HG03342 (cell line): Measurements from ENCODE around the gene CACNA1E.
"Not testable (repeated sequence)": the region's sequence is repeated elsewhere in the genome, so short reads cannot be mapped to it uniquely, and the experiment has no call there.

ENCODE experiments used
- ATAC-seq: cut with Tn5 transposase; IDR thresholded peaks from one replicate; pipeline ENCODE4 v1.9.1; 2021; ENCODE audit warnings: mild to moderate bottlenecking, moderate library complexity; ENCODE audit not compliant: unreplicated experiment

CACNA1E gene

GRCh38 chr1:181514298-181515290, 31.3 kb downstream of the CACNA1E start:
- ATAC-seq, result peak; percentile 72

GRCh38 chr1:181516706-181517105, 33.4 kb downstream of the CACNA1E start:
- ATAC-seq, result no peak

DNA sequence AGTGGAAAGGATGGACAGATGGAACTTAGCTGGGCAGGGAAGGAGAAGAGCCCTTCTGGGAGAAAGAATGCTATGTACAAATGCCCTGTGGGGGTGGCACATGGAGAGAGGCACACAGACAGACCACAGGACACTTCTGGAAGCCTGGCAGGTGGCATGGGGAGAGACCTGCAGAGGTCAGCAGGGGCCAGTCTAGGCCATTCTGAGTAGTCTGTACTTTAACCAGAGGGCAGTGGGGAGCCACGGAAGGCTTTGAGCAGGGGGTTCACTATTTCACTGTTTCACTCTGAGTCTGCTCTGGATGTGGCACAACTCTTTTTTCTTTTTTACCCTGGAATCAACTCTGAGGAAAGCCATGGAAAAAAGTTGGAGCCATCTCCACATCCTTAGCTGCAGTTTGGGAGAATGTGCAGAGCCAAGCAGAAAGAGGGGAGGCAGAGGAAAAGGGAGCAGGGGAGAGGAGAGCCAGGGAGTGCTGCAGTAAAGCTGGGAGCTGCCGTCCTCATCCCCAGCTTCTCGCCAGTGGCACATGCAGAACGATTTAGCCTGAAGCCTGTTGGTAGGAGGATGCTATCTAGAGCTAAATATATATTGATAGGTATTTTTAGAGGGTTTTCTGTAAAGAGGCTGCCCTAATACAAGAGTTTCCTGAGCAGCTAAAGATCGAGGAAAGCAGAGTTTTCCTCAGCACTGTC, 34.0 kb downstream of the CACNA1E start:
- no peak for ATAC-seq

GRCh38 chr1:181518152-181518551, 34.8 kb downstream of the CACNA1E start:
- ATAC-seq, result no peak

GRCh38 chr1:181522864-181523263, 39.5 kb downstream of the CACNA1E start:
- no peak for ATAC-seq

GRCh38 chr1:181525104-181525721, 41.9 kb downstream of the CACNA1E start:
- no peak for ATAC-seq

DNA sequence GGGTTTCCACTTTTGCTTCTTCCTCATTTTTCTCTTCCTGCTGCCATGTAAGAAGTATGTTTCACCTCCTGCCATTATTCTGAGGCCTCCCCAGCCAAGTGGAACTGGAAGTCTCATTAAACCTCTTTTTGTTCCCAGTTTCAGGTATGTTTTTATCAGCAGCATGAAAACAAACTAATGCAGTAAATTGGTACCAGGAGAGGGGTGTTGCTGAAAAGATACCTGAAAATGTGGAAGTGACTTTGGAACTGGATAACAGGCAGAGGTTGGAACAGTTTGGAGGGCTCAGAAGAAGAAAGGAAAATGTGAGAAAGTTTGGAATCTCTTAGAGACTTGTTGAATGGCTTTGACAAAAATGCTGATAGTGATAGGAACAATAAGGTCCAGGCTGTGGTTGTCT, 44.9 kb downstream of the CACNA1E start:
- ATAC-seq, result not testable (repeated sequence)

DNA sequence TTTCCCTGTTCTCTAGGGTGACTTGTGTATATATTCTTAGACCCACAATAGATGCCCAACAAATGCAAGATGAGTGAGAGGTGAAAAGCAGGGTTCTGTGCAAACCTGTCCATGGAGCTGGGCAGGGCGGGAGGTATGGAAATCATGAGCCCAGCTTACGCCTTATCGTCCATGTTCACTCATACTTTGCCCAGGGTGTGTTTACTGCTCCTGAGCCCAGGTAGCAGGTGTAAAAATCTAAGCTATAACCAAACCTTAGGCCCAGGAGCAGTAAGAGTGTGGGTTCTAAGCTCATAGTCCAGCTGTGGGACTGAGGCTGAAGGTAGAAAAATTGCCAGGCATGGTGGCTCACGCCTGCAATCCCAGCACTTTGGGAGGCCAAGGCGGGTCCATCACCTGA, 48.1 kb downstream of the CACNA1E start:
- ATAC-seq, result no peak

- ATAC-seq, result no peak
Observed at GRCh38 chr1:181531951-181532600, 48.8 kb downstream of the CACNA1E start.

GRCh38 chr1:181538836-181539235, 55.5 kb downstream of the CACNA1E start:
- no peak for ATAC-seq

DNA sequence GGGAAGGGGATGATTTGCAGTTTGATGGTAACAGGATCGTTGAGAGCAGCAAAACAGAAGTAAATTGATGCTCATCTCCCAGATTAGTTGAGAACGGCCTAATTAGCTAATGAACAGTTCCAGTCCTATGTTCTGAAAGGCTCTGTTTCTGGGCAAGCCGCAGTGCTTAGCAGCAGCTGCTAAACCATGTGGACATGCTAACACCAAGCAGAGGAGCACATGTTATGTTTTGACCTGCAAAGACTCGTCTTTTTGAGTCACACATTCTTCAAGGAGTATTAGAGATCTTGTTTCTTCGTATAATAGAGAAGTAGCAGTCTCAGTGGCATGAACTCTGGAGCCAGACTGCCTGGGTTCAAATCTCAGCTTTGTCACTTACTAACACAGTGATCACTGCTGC, 58.1 kb downstream of the CACNA1E start:
- no peak for ATAC-seq

- ATAC-seq, result no peak
Observed at GRCh38 chr1:181541947-181542346, 58.6 kb downstream of the CACNA1E start.

GRCh38 chr1:181542406-181542805, 59.1 kb downstream of the CACNA1E start:
- ATAC-seq, result not testable (repeated sequence)

DNA sequence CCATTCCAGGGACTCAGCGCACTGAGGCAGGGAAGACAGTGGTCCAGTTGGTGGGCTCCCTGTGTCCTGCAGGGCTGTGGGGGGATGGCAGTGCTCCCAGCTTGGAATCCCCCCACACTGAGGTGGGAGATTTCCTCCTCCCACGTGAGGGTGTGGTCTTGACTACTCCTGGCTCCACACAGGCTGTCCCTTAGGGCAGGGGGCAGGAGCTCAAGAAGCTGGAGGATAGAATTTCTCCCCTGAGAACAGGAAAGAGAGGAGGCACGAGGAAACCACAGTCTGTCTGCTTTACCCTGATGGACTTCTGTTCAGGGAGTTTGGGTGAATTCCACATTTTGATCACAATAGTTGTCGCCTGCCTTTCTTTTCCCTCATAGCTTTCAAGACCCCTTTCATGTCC, 62.1 kb downstream of the CACNA1E start:
- no peak for ATAC-seq

- ATAC-seq, result no peak
Observed at GRCh38 chr1:181548497-181548896, 65.2 kb downstream of the CACNA1E start.

- no peak for ATAC-seq
Observed at GRCh38 chr1:181551249-181551648, 67.9 kb downstream of the CACNA1E start.

- ATAC-seq, result no peak
Observed at GRCh38 chr1:181551754-181552153, 68.4 kb downstream of the CACNA1E start.

- ATAC-seq, result no peak
Observed at GRCh38 chr1:181554465-181554864, 71.1 kb downstream of the CACNA1E start.

- no peak for ATAC-seq
Observed at GRCh38 chr1:181556631-181557030, 73.3 kb downstream of the CACNA1E start.

GRCh38 chr1:181557313-181557712, 74.0 kb downstream of the CACNA1E start:
- ATAC-seq, result no peak

DNA sequence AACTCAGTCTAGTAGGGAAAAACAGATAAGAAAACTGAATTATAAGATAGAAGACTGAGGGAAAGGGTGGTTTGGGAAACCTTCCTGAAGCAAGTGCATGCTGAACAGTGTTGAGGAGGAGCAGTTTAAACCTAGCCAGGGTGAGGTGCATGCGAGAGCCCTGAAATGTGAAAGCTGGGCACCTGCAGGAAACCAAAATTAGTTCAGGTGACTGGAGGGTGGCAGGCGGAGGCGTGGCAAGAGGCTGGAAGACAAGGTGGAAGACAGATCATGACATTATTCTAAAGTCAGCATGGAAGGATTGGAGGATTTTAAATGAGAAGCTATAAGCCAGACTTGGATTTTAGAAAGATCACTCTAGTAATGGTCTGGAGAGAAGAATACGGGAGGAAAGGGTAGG, 75.1 kb downstream of the CACNA1E start:
- no peak for ATAC-seq
